SU-DHL-6 (cell line): ENCODE measurements around the gene DGKB.

ENCODE experiments used
- H2AFZ ChIP-seq: fragments of 200-600 bp; sonication (generic); 2 replicates; pipeline ENCODE4 v1.6.1; 2014; ENCODE audit warnings: low read depth, mild to moderate bottlenecking, moderate library complexity, mixed read lengths, antibody characterized with exemption, low read length; ENCODE audit not compliant: severe bottlenecking
- H3F3A ChIP-seq: fragments of 200-600 bp; shearing (Covaris generic); 2 replicates; pipeline ENCODE4 v1.6.0; 2016; ENCODE audit warnings: antibody characterized with exemption, mild to moderate bottlenecking; ENCODE audit not compliant: insufficient read depth
- H3K27ac ChIP-seq: fragments of 200-600 bp; sonication (generic); 2 replicates; pipeline ENCODE4 v1.5.1; 2016; ENCODE audit warnings: low read depth, mild to moderate bottlenecking, low read length, moderate library complexity, mixed read lengths
- H3K27me3 ChIP-seq: fragments of 200-600 bp; sonication (generic), shearing (Covaris generic); 2 replicates; pipeline ENCODE4 v1.6.0; 2014; ENCODE audit warnings: mild to moderate bottlenecking, low read length
- H3K36me3 ChIP-seq: fragments of 200-600 bp; sonication (generic); 2 replicates; pipeline ENCODE4 v1.6.1; 2014; ENCODE audit warnings: mild to moderate bottlenecking, low read length, mixed read lengths
- H3K4me2 ChIP-seq: fragments of 300-600, 200-600 bp; shearing (Covaris generic), sonication (generic); 2 replicates; pipeline ENCODE4 v1.6.0; 2014; ENCODE audit warnings: low read length, low read depth, mild to moderate bottlenecking; ENCODE audit not compliant: poor library complexity, severe bottlenecking
- H3K4me3 ChIP-seq: fragments of 200-600 bp; sonication (generic); 2 replicates; pipeline ENCODE4 v1.5.1; 2014; ENCODE audit warnings: antibody characterized with exemption, low read length, mild to moderate bottlenecking, mixed read lengths; ENCODE audit not compliant: insufficient read depth, poor library complexity, severe bottlenecking
- H3K79me2 ChIP-seq: fragments of 200-600 bp; sonication (generic); 2 replicates; pipeline ENCODE4 v1.6.1; 2014; ENCODE audit warnings: mild to moderate bottlenecking, low read length, moderate library complexity; ENCODE audit not compliant: insufficient read depth
- H3K9ac ChIP-seq: fragments of 200-600 bp; sonication (generic); 2 replicates; pipeline ENCODE4 v1.7.0; 2014; ENCODE audit warnings: mild to moderate bottlenecking, low read length
- H3K9me2 ChIP-seq: fragments of 200-600 bp; sonication (generic); replicated peaks from 2 replicates; pipeline ENCODE4 v1.6.1; 2014; ENCODE audit warnings: low read length; ENCODE audit not compliant: insufficient read depth
- H3K9me3 ChIP-seq: fragments of 200-600 bp; sonication (generic); 2 replicates; pipeline ENCODE4 v1.6.1; 2014; ENCODE audit warnings: low read length, mixed read lengths; ENCODE audit not compliant: insufficient read depth
- H4K20me1 ChIP-seq: fragments of 200-600 bp; sonication (generic); 2 replicates; pipeline ENCODE4 v1.6.1; 2014; ENCODE audit warnings: low read depth, mild to moderate bottlenecking, antibody characterized with exemption, low read length, moderate library complexity, mixed read lengths
- CTCF ChIP-seq: fragments of 200-600 bp; sonication (generic); IDR thresholded peaks from one replicate; pipeline ENCODE4 v1.5.1; 2017; ENCODE audit warnings: antibody characterized with exemption, mild to moderate bottlenecking, low read length, moderate library complexity; ENCODE audit not compliant: insufficient read depth, poor library complexity, severe bottlenecking
- EZH2phosphoT487 ChIP-seq: fragments of 200-600 bp; sonication (generic), shearing (Covaris generic); conservative IDR thresholded peaks from 2 replicates; pipeline ENCODE4 v1.6.1; 2018; ENCODE audit warnings: mild to moderate bottlenecking, antibody characterized with exemption, low read length, moderate library complexity, mixed read lengths

Gene DGKB

GRCh38 chr7:14822481-14822854, 80.1 kb downstream of the DGKB start:
- Histone ChIP-seq H3K27me3 (no peaks in the 10 kb centered on the region), H2AFZ (no peak overlapping the region), H3K27ac (no peak overlapping the region), H3K9me2 (no peaks in the 10 kb centered on the region), H3K4me3 (no peak overlapping the region), H3K4me2 (no peak overlapping the region), H3F3A (no peaks in the 10 kb centered on the region), H4K20me1 (no peaks in the 10 kb centered on the region), H3K9ac (no peak overlapping the region), H3K36me3 (no peaks in the 10 kb centered on the region), H3K9me3 (no peaks in the 10 kb centered on the region), H3K79me2 (no peaks in the 10 kb centered on the region)
- no peak for TF ChIP-seq EZH2phosphoT487
- no peak for TF ChIP-seq CTCF

- TF ChIP-seq CTCF (no peak), EZH2phosphoT487 (no peak)
- no peak overlapping the region for H3K4me2 ChIP-seq
- no peaks in the 10 kb centered on the region for H3K9me3 ChIP-seq
- H3K9ac ChIP-seq = no peak overlapping the region
- H3F3A ChIP-seq = no peaks in the 10 kb centered on the region
- no peak overlapping the region for H3K27ac ChIP-seq
- no peaks in the 10 kb centered on the region for H4K20me1 ChIP-seq
- no peaks in the 10 kb centered on the region for H3K27me3 ChIP-seq
- no peaks in the 10 kb centered on the region for H3K79me2 ChIP-seq
- no peaks in the 10 kb centered on the region for H3K36me3 ChIP-seq
- H3K9me2 ChIP-seq = no peaks in the 10 kb centered on the region
- H2AFZ ChIP-seq = no peak overlapping the region
- H3K4me3 ChIP-seq = no peak overlapping the region
Observed at GRCh38 chr7:14821757-14822480, 80.6 kb downstream of the DGKB start.

- Histone ChIP-seq H3K27me3 (no peaks in the 10 kb centered on the region), H3K79me2 (no peaks in the 10 kb centered on the region), H3F3A (no peaks in the 10 kb centered on the region), H3K36me3 (no peaks in the 10 kb centered on the region), H3K27ac (no peak overlapping the region), H3K9me3 (no peaks in the 10 kb centered on the region), H3K9me2 (no peaks in the 10 kb centered on the region), H3K4me2 (no peak overlapping the region), H4K20me1 (no peaks in the 10 kb centered on the region), H3K4me3 (no peak overlapping the region), H2AFZ (no peak overlapping the region), H3K9ac (no peak overlapping the region)
- TF ChIP-seq EZH2phosphoT487 (no peak), CTCF (no peak)
Observed at GRCh38 chr7:14818871-14819270, 83.7 kb downstream of the DGKB start.
